Skeletal muscle tissue (tissue), 4 donors: ENCODE data around the gene CYP19A1. TPM values are rescaled to one million over a fixed set of nuclear protein-coding genes. Genes with fewer than 3 reads are reported as not detected.

Experiments used
- H3K27ac ChIP-seq: one replicate; pipeline ENCODE4 v1.7.0; 2013; ENCODE audit warnings: mild to moderate bottlenecking, low read depth, low read length, inconsistent platforms
- H3K27me3 ChIP-seq, 3 donors: one replicate each; pipeline ENCODE4 v1.7.0; 2013; ENCODE audit warnings: low read length in 3 of 3; ENCODE audit not compliant: control insufficient read depth in 3 of 3, insufficient read depth in 3 of 3
- H3K36me3 ChIP-seq, 3 donors: one replicate each; pipeline ENCODE4 v1.7.0; 2013; ENCODE audit warnings: low read length in 3 of 3; ENCODE audit not compliant: control insufficient read depth in 3 of 3, insufficient read depth in 3 of 3
- H3K4me1 ChIP-seq, 3 donors: one replicate each; pipeline ENCODE4 v1.7.0; 2013; ENCODE audit warnings: low read length in 3 of 3, mild to moderate bottlenecking in 3 of 3; ENCODE audit not compliant: control insufficient read depth in 3 of 3, insufficient read depth in 3 of 3
- H3K4me3 ChIP-seq, 3 donors: one replicate each; pipeline ENCODE4 v1.7.0; 2013; ENCODE audit warnings: low read length in 3 of 3
- H3K9ac ChIP-seq, 3 donors: one replicate each; pipeline ENCODE4 v1.7.0; 2013; ENCODE audit warnings: low read length in 3 of 3, mild to moderate bottlenecking in 3 of 3, moderate library complexity in 2 of 3, low read depth in 1 of 3
- H3K9me3 ChIP-seq, 3 donors: one replicate each; pipeline ENCODE4 v1.7.0; 2013; ENCODE audit warnings: low read length in 3 of 3; ENCODE audit not compliant: control insufficient read depth in 3 of 3
- total RNA-seq: library from RNA; depleted of rRNA; stranded (reverse); fragments of >200 nt; gene quantifications from one replicate; pipeline ENCODE4 v1.2.3, GENCODE V29; 2014
- donor health status: Osteomylitis.

CYP19A1 gene
- total RNA-seq, 1 donor from 2014 or later: 0.52 TPM

- Histone ChIP-seq H3K9me3 (no peaks in the 10 kb centered on the region), H3K36me3 (no peaks in the 10 kb centered on the region), H3K4me3 (no peak overlapping the region), H3K27ac (no peak overlapping the region), H3K27me3 (no peaks in the 10 kb centered on the region), H3K4me1 (no peaks in the 10 kb centered on the region), H3K9ac (no peak overlapping the region)
These were observed 104.0 kb downstream of the CYP19A1 start for GRCh38 chr15:51234176-51234927.

GRCh38 chr15:51232581-51232980 lies 105.8 kb downstream of the CYP19A1 start:
- no peaks in the 10 kb centered on the region for H3K9me3 ChIP-seq
- no peak overlapping the region for H3K9ac ChIP-seq
- H3K27me3 ChIP-seq: no peaks in the 10 kb centered on the region
- H3K27ac ChIP-seq: no peak overlapping the region
- H3K36me3 ChIP-seq: no peaks in the 10 kb centered on the region
- peaks cover 2 to 8% (median 5%) of the 10 kb centered on the region in 3 donors for H3K4me1 ChIP-seq
- H3K4me3 ChIP-seq: no peak overlapping the region

- no peak overlapping the region for H3K9ac ChIP-seq
These were observed 108.5 kb downstream of the CYP19A1 start for GRCh38 chr15:51229907-51230330.

GRCh38 chr15:51227940-51228732 lies 110.3 kb downstream of the CYP19A1 start:
- H3K4me3 ChIP-seq: no peak overlapping the region
- no peaks in the 10 kb centered on the region for H3K36me3 ChIP-seq
- H3K27ac ChIP-seq: no peak overlapping the region
- no peak overlapping the region for H3K9ac ChIP-seq
- peaks cover 2 to 18% (median 5%) of the 10 kb centered on the region in 3 donors for H3K4me1 ChIP-seq
- H3K9me3 ChIP-seq: no peaks in the 10 kb centered on the region
- H3K27me3 ChIP-seq: no peaks in the 10 kb centered on the region

More at GRCh38 chr15:51229907-51230330, 108.5 kb downstream of the CYP19A1 start:
- Histone ChIP-seq H3K4me3 (no peak overlapping the region), H3K4me1 (peaks cover 2 to 8% (median 5%) of the 10 kb centered on the region in 3 donors), H3K27me3 (no peaks in the 10 kb centered on the region), H3K9me3 (no peaks in the 10 kb centered on the region), H3K36me3 (no peaks in the 10 kb centered on the region), H3K27ac (no peak overlapping the region)

- Histone ChIP-seq H3K4me3 (no peak overlapping the region), H3K27me3 (no peaks in the 10 kb centered on the region), H3K9me3 (no peaks in the 10 kb centered on the region), H3K27ac (no peak overlapping the region), H3K9ac (no peak overlapping the region), H3K36me3 (no peaks in the 10 kb centered on the region), H3K4me1 (peaks cover 2 to 18% (median 5%) of the 10 kb centered on the region in 3 donors)
These were observed 111.7 kb downstream of the CYP19A1 start for GRCh38 chr15:51226576-51227210.

GRCh38 chr15:51224428-51224827 lies 114.0 kb downstream of the CYP19A1 start:
- Histone ChIP-seq H3K27ac (no peak overlapping the region), H3K36me3 (no peaks in the 10 kb centered on the region), H3K9ac (no peak overlapping the region), H3K27me3 (no peaks in the 10 kb centered on the region), H3K4me3 (no peak overlapping the region), H3K9me3 (no peaks in the 10 kb centered on the region), H3K4me1 (peaks cover 2 to 18% (median 5%) of the 10 kb centered on the region in 3 donors)

GRCh38 chr15:51223771-51224229 lies 114.6 kb downstream of the CYP19A1 start:
- H3K27me3 ChIP-seq: no peaks in the 10 kb centered on the region
- peaks cover 2 to 18% (median 5%) of the 10 kb centered on the region in 3 donors for H3K4me1 ChIP-seq
- H3K36me3 ChIP-seq: no peaks in the 10 kb centered on the region
- no peak overlapping the region for H3K9ac ChIP-seq
- no peak overlapping the region for H3K27ac ChIP-seq
- no peaks in the 10 kb centered on the region for H3K9me3 ChIP-seq
- no peak overlapping the region for H3K4me3 ChIP-seq

GRCh38 chr15:51218299-51218938 lies 120.0 kb downstream of the CYP19A1 start:
- no peaks in the 10 kb centered on the region for H3K4me1 ChIP-seq
- H3K36me3 ChIP-seq: no peaks in the 10 kb centered on the region
- H3K27ac ChIP-seq: no peak overlapping the region
- H3K4me3 ChIP-seq: no peak overlapping the region
- H3K27me3 ChIP-seq: no peaks in the 10 kb centered on the region
- no peaks in the 10 kb centered on the region for H3K9me3 ChIP-seq
- no peak overlapping the region for H3K9ac ChIP-seq

GRCh38 chr15:51212909-51213308 lies 125.5 kb downstream of the CYP19A1 start:
- Histone ChIP-seq H3K4me1 (no peaks in the 10 kb centered on the region), H3K36me3 (no peaks in the 10 kb centered on the region), H3K9ac (no peak overlapping the region), H3K27ac (no peak overlapping the region), H3K27me3 (no peaks in the 10 kb centered on the region), H3K4me3 (no peak overlapping the region), H3K9me3 (no peaks in the 10 kb centered on the region)
